Body of pancreas (tissue), 4 donors: ENCODE data around the gene RAPGEF5.

Experiments used
- CTCF ChIP-seq, 7 experiments: fragments of 450-650 bp in 4 of 7; fragments of 200-600 bp in 3 of 7; sonication (generic) in 3 of 7; IDR thresholded peaks; one replicate each; pipeline ENCODE4 v1.5.1; 2016 to 2019; ENCODE audit warnings: antibody characterized with exemption in 7 of 7
- POLR2A ChIP-seq, 3 donors: fragments of 450-650 bp; IDR thresholded peaks; one replicate each; pipeline ENCODE4 v1.6.1; 2016; ENCODE audit warnings: antibody characterized with exemption in 3 of 3, mild to moderate bottlenecking in 2 of 3

- peak in 1 of 7 experiments; percentile 7 for TF ChIP-seq CTCF (IDR thresholded peaks at IDR 0.05)
- no peak for TF ChIP-seq POLR2A (IDR thresholded peaks at IDR 0.05)
These were observed 10.4 kb downstream of the RAPGEF5 start for GRCh38 chr7:22346383-22347107.
